GM23338 (cell line): ENCODE measurements around the gene MEAK7. TPM values are rescaled to one million over a fixed set of nuclear protein-coding genes. Genes with fewer than 3 reads are reported as not detected.

Experiments used
- ATAC-seq: fragments of 200-7000 bp; cut with Tn5 transposase; 3 replicates; pipeline ENCODE4 v1.9.1; 2020
- DNase-seq: peaks from one replicate; pipeline ENCODE4 v3.0.0-alpha.2; 2015; ENCODE audit warnings: low spot score
- H2AFZ ChIP-seq: fragments of 200-600 bp; sonication (generic); 2 replicates; pipeline ENCODE4 v1.8.0; 2016; ENCODE audit warnings: antibody characterized with exemption, mild to moderate bottlenecking, moderate library complexity
- H3F3A ChIP-seq: fragments of 200-600 bp; sonication (generic); replicated peaks from 2 replicates; pipeline ENCODE4 v1.8.0; 2017; ENCODE audit warnings: antibody characterized with exemption, mixed run types, low read depth
- H3K27ac ChIP-seq: fragments of 200-600 bp; sonication (generic); 2 replicates; pipeline ENCODE4 v1.6.1; 2016; ENCODE audit warnings: low read depth
- H3K27me3 ChIP-seq: fragments of 200-600 bp; sonication (generic); 2 replicates; pipeline ENCODE4 v1.8.0; 2016; ENCODE audit warnings: mild to moderate bottlenecking, mixed run types, moderate library complexity; ENCODE audit not compliant: insufficient read depth
- H3K36me3 ChIP-seq: fragments of 200-600 bp; sonication (generic); 2 replicates; pipeline ENCODE4 v1.8.0; 2016; ENCODE audit warnings: mild to moderate bottlenecking; ENCODE audit not compliant: insufficient read depth
- H3K4me1 ChIP-seq: fragments of 200-600 bp; sonication (generic); 2 replicates; pipeline ENCODE4 v1.8.0; 2016; ENCODE audit warnings: mild to moderate bottlenecking, moderate library complexity; ENCODE audit not compliant: insufficient read depth
- H3K4me2 ChIP-seq: fragments of 200-600 bp; sonication (generic); 2 replicates; pipeline ENCODE4 v1.7.1; 2017; ENCODE audit warnings: mixed run types
- H3K4me3 ChIP-seq: fragments of 200-600 bp; sonication (generic); 2 replicates; pipeline ENCODE4 v1.6.1; 2016; ENCODE audit warnings: mixed run types
- H3K79me2 ChIP-seq: fragments of 200-600 bp; sonication (generic); replicated peaks from 2 replicates; pipeline ENCODE4 v1.8.0; 2017; ENCODE audit warnings: mild to moderate bottlenecking; ENCODE audit not compliant: insufficient read depth
- H3K9me2 ChIP-seq: fragments of 200-600 bp; sonication (generic); 2 replicates; pipeline ENCODE4 v1.8.0; 2017; ENCODE audit not compliant: insufficient read depth
- H4K20me1 ChIP-seq: fragments of 200-600 bp; sonication (generic); replicated peaks from 2 replicates; pipeline ENCODE4 v1.8.0; 2017; ENCODE audit warnings: mild to moderate bottlenecking; ENCODE audit not compliant: insufficient read depth
- H3K27ac Mint-ChIP-seq: 2 replicates; pipeline ENCODE4 v1.8.0; 2020; ENCODE audit warnings: inconsistent platforms, mild to moderate bottlenecking, moderate library complexity, mixed read lengths
- H3K27me3 Mint-ChIP-seq: 3 replicates; pipeline ENCODE4 v1.8.0; 2022; ENCODE audit warnings: low read depth, mild to moderate bottlenecking, moderate library complexity, mixed read lengths, inconsistent platforms; ENCODE audit not compliant: insufficient read depth, poor library complexity
- H3K36me3 Mint-ChIP-seq: 3 replicates; pipeline ENCODE4 v1.8.0; 2021; ENCODE audit warnings: low read depth, mild to moderate bottlenecking, inconsistent platforms, moderate library complexity, mixed read lengths
- H3K4me1 Mint-ChIP-seq: 3 replicates; pipeline ENCODE4 v1.8.0; 2020; ENCODE audit warnings: mild to moderate bottlenecking, inconsistent platforms, mixed read lengths
- H3K4me3 Mint-ChIP-seq: 3 replicates; pipeline ENCODE4 v1.8.0; 2021; ENCODE audit warnings: moderate library complexity, mild to moderate bottlenecking, inconsistent platforms, mixed read lengths
- H3K9me3 Mint-ChIP-seq: 3 replicates; pipeline ENCODE4 v1.8.0; 2020; ENCODE audit warnings: moderate library complexity, mild to moderate bottlenecking, inconsistent platforms, mixed read lengths
- CREB1 ChIP-seq: fragments of 250-450 bp; sonication (Bioruptor Pico); IDR thresholded peaks from 2 replicates; pipeline ENCODE4 v1.5.0; 2020; ENCODE audit warnings: low read depth, mild to moderate bottlenecking, moderate library complexity
- CTCF ChIP-seq, 2 experiments: fragments of 200-600 bp in 1 of 2; sonication (generic) in 1 of 2; conservative IDR thresholded peaks; 2 replicates each; pipeline versions ENCODE4 v1.5.1 to v1.6.1; 2016 to 2017; ENCODE audit warnings: antibody characterized with exemption in 2 of 2, low read depth in 2 of 2, mild to moderate bottlenecking in 2 of 2, moderate library complexity in 1 of 2
- ETS1 ChIP-seq: IDR thresholded peaks from 2 replicates; pipeline ENCODE4 v1.6.1; 2016; ENCODE audit warnings: antibody characterized with exemption
- EZH2phosphoT487 ChIP-seq: fragments of 200-600 bp; sonication (generic); IDR thresholded peaks from one replicate; pipeline ENCODE4 v1.8.1; 2018; ENCODE audit warnings: antibody characterized with exemption; ENCODE audit not compliant: unreplicated experiment
- NANOG ChIP-seq: IDR thresholded peaks from 2 replicates; pipeline ENCODE4 v1.6.1; 2016; ENCODE audit warnings: antibody characterized with exemption, borderline replicate concordance
- POLR2AphosphoS5 ChIP-seq: IDR thresholded peaks from 2 replicates; pipeline ENCODE4 v1.6.1; 2016; ENCODE audit warnings: antibody characterized with exemption, low read depth
- REST ChIP-seq: IDR thresholded peaks from one replicate; pipeline ENCODE4 v1.6.1; 2018; ENCODE audit warnings: antibody characterized with exemption; ENCODE audit not compliant: unreplicated experiment
- STAT1 ChIP-seq: IDR thresholded peaks from one replicate; pipeline ENCODE4 v1.6.1; 2016; ENCODE audit warnings: antibody characterized with exemption; ENCODE audit not compliant: unreplicated experiment
- ZNF114 ChIP-seq: fragments of 250-450 bp; sonication (Bioruptor Pico); IDR thresholded peaks from 2 replicates; pipeline ENCODE4 v1.5.0; 2020; ENCODE audit warnings: mild to moderate bottlenecking, moderate library complexity
- polyA plus RNA-seq: library from polyadenylated mRNA; unstranded; fragments of >200 nt; fragmentation: Nextera tagmentation; extraction: Ambion mirVana; gene quantifications from 2 replicates; pipeline ENCODE4 v1.2.1, GENCODE V29; 2016
- total RNA-seq: library from RNA; depleted of rRNA; stranded (reverse); fragments of >200 nt; shearing (Covaris generic); gene quantifications from 2 replicates; pipeline ENCODE4 v1.2.3, GENCODE V29; 2014

The MEAK7 gene
- total and polyA plus RNA-seq, 2 experiments from 2014 or later: 7.5 to 17.2 TPM

GRCh38 chr16:84507011-84507982 lies 2.8 kb upstream of the MEAK7 start:
- H3K27ac Mint-ChIP-seq: no peak overlapping the region
- no peak for ATAC-seq
- H3K79me2 ChIP-seq: peaks cover 4% of the 10 kb centered on the region; the same call in 1 of the 2 replicates
- no peak overlapping the region for H3K4me3 Mint-ChIP-seq
- no peaks in the 10 kb centered on the region for H3K36me3 ChIP-seq
- H3K9me3 Mint-ChIP-seq: no peaks in the 10 kb centered on the region
- 0 out of 2 replicates have a peak, but pooled peaks cover 6% of the 10 kb centered on the region for H3F3A ChIP-seq
- H3K36me3 Mint-ChIP-seq: no peaks in the 10 kb centered on the region
- peaks cover 4% of the 10 kb centered on the region for H3K4me1 ChIP-seq
- H3K27me3 ChIP-seq: no peaks in the 10 kb centered on the region
- H2AFZ ChIP-seq: no peak overlapping the region
- no peak for DNase-seq
- H3K27me3 Mint-ChIP-seq: peaks cover 8% of the 10 kb centered on the region
- no peaks in the 10 kb centered on the region for H3K9me2 ChIP-seq
- no peaks in the 10 kb centered on the region for H4K20me1 ChIP-seq
- H3K4me1 Mint-ChIP-seq: peaks cover 39% of the 10 kb centered on the region
- H3K4me3 ChIP-seq: no peak overlapping the region
- H3K27ac ChIP-seq: no peak overlapping the region
- TF ChIP-seq POLR2AphosphoS5 (no peak), STAT1 (no peak), REST (no peak), NANOG (no peak), CTCF (conservative IDR thresholded peaks at IDR 0.05; ENCODE audit: low read depth in 2 of 2) (no peak), EZH2phosphoT487 (no peak), ZNF114 (no peak), ETS1 (no peak), CREB1 (CRISPR knock-in tag) (no peak)
- no peak overlapping the region for H3K4me2 ChIP-seq
